ENCODE data around the gene CBFB. TPM values are rescaled to one million over a fixed set of nuclear protein-coding genes. Genes with fewer than 3 reads are reported as not detected.

The CBFB gene
- total and polyA plus RNA-seq, 2 experiments from 2014 or later: 26.1 to 26.9 TPM

DNA sequence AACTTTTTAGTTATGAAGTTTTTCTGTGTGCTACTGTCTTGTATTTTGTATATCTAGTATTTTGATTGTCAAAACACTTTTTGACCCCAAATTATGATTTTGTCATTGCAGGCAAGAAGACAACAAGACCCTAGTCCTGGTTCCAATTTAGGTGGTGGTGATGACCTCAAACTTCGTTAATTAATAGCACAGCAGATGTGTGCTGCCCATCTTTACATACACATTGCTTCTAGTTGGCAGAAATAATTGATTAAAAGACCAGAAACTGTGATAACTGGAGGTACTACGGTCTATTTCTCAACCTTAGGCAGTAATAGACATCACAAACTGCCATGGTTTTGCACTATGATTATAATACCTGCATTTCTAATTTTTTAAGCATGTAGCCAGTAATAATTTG is 69.7 kb downstream of the CBFB start (continued):
- no peak for TF ChIP-seq REST (IDR thresholded peaks at IDR 0.05; ENCODE audit: unreplicated experiment)
- TF ChIP-seq NANOG (IDR thresholded peaks at IDR 0.05; ENCODE audit: borderline replicate concordance): no peak
- TF ChIP-seq ZNF331 (CRISPR knock-in tag; IDR thresholded peaks at IDR 0.05; ENCODE audit: low read depth): no peak
- no peak for TF ChIP-seq CTCF (conservative IDR thresholded peaks at IDR 0.05; ENCODE audit: low read depth in 2 of 2)
- TF ChIP-seq ZNF114 (CRISPR knock-in tag; IDR thresholded peaks at IDR 0.05): no peak

GRCh38 chr16:67100569-67101310 is 71.8 kb downstream of the CBFB start:
- Mint-ChIP-seq H3K27ac (no peak overlapping the region), H3K36me3 (ENCODE audit: low read depth) (no peaks in the 10 kb centered on the region)
- ATAC-seq: no peak

More at GRCh38 chr16:67100569-67101310, 71.8 kb downstream of the CBFB start:
- Histone ChIP-seq H3F3A (replicated peaks; ENCODE audit: low read depth) (no peaks in the 10 kb centered on the region), H3K4me2 (no peak overlapping the region), H3K36me3 (ENCODE audit: insufficient read depth) (no peaks in the 10 kb centered on the region), H3K4me3 (no peak overlapping the region), H2AFZ (no peak overlapping the region), H3K27me3 (ENCODE audit: insufficient read depth) (no peaks in the 10 kb centered on the region), H3K9me2 (ENCODE audit: insufficient read depth) (no peaks in the 10 kb centered on the region), H3K79me2 (replicated peaks; ENCODE audit: insufficient read depth) (no peaks in the 10 kb centered on the region), H3K27ac (ENCODE audit: low read depth) (no peak overlapping the region), H4K20me1 (replicated peaks; ENCODE audit: insufficient read depth) (no peaks in the 10 kb centered on the region; the same call in 1 of the 2 replicates), H3K4me1 (ENCODE audit: insufficient read depth) (no peaks in the 10 kb centered on the region)
- no peaks in the 10 kb centered on the region for H3K4me1 Mint-ChIP-seq
- DNase-seq (ENCODE audit: low spot score): peak; percentile 54
- no peak for TF ChIP-seq JUNB (IDR thresholded peaks at IDR 0.05; ENCODE audit: unreplicated experiment)
- TF ChIP-seq CTCF (conservative IDR thresholded peaks at IDR 0.05; ENCODE audit: low read depth in 2 of 2): peak; percentile 48 to 61
- TF ChIP-seq ZNF331 (CRISPR knock-in tag; IDR thresholded peaks at IDR 0.05; ENCODE audit: low read depth): no peak
- no peak overlapping the region for H3K4me3 Mint-ChIP-seq
- H3K9me3 Mint-ChIP-seq: no peaks in the 10 kb centered on the region
- H3K27me3 Mint-ChIP-seq (ENCODE audit: insufficient read depth, low read depth, poor library complexity): no peaks in the 10 kb centered on the region

All from GM23338 (cell line).